Stimulated activated naive CD8-positive, alpha-beta T cell treated with anti-CD3 and anti-CD28 coated beads, Interleukin-15, Interleukin-2, amounts not matched to agents 100 ng/mL and 50 ng/mL, for 24 hours (primary cell): ENCODE data around the gene SASH1.
"Not testable (repeated sequence)": the region's sequence is repeated elsewhere in the genome, so short reads cannot be mapped to it uniquely, and the experiment has no call there.

Source experiments
- H3K27ac Mint-ChIP-seq: one replicate; pipeline ENCODE4 v1.8.0; 2021; ENCODE audit warnings: mild to moderate bottlenecking, mixed read lengths
- H3K27me3 Mint-ChIP-seq: one replicate; pipeline ENCODE4 v1.8.0; 2021; ENCODE audit warnings: mixed read lengths
- H3K36me3 Mint-ChIP-seq: one replicate; pipeline ENCODE4 v1.8.0; 2021; ENCODE audit warnings: low read depth, mixed read lengths
- H3K4me1 Mint-ChIP-seq: one replicate; pipeline ENCODE4 v1.8.0; 2021; ENCODE audit warnings: low read depth, mixed read lengths
- H3K4me3 Mint-ChIP-seq: one replicate; pipeline ENCODE4 v1.8.0; 2021; ENCODE audit warnings: mild to moderate bottlenecking, mixed read lengths
- H3K9me3 Mint-ChIP-seq: one replicate; pipeline ENCODE4 v1.8.0; 2021; ENCODE audit warnings: mixed read lengths

The SASH1 gene

GRCh38 chr6:148374040-148374774 lies 31.6 kb downstream of the SASH1 start:
- Mint-ChIP-seq H3K4me3 (no peak overlapping the region), H3K4me1 (no peaks in the 10 kb centered on the region), H3K27me3 (peaks cover 3% of the 10 kb centered on the region), H3K27ac (no peak overlapping the region), H3K36me3 (no peaks in the 10 kb centered on the region), H3K9me3 (peaks cover 9% of the 10 kb centered on the region)

GRCh38 chr6:148375401-148375800 lies 32.8 kb downstream of the SASH1 start:
- peaks cover 9% of the 10 kb centered on the region for H3K9me3 Mint-ChIP-seq
- no peak overlapping the region for H3K27ac Mint-ChIP-seq
- H3K4me3 Mint-ChIP-seq: no peak overlapping the region
- no peaks in the 10 kb centered on the region for H3K27me3 Mint-ChIP-seq
- H3K36me3 Mint-ChIP-seq: no peaks in the 10 kb centered on the region
- H3K4me1 Mint-ChIP-seq: no peaks in the 10 kb centered on the region

- Mint-ChIP-seq H3K4me1 (no peaks in the 10 kb centered on the region), H3K27me3 (peaks cover 8% of the 10 kb centered on the region), H3K9me3 (peaks cover 9% of the 10 kb centered on the region), H3K4me3 (no peak overlapping the region), H3K36me3 (no peaks in the 10 kb centered on the region), H3K27ac (no peak overlapping the region)
Observed at GRCh38 chr6:148379481-148379880, 36.8 kb downstream of the SASH1 start.

DNA sequence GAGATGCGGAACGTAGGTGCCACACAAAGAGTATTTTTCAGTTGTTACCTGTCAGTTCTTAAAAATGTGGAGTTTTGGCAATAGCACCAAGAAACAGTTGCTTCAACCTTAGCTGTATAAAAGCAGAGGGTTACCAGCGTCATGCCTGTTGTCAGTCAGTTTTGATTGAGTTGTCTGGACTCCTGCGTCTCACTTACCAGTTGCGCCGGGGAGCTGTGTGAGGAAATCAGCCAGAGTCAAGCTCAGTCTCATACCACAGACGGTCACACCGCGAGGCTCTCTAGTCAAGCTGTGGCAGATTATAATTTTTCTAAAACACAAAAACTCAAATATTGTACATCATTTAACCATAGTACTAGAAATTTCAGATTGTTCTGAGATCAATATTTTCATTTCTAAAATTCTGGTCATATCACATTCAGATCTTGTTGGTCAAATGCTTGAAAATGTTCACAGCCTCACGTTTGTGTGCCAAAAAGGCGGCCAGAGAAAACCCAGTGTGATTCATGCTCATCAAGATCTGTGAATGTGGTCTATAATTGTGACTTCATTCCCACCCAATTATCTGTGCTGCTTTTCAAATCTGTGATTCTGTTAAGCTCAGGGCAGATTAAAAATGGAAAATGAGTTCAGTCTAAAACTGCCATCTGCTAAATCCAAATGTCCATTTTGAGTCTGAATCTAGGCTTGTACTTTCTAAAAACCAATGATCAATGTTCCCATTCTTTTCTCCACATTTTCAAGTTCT lies 37.5 kb downstream of the SASH1 start:
- Mint-ChIP-seq H3K36me3 (no peaks in the 10 kb centered on the region), H3K27me3 (peaks cover 8% of the 10 kb centered on the region), H3K4me1 (no peaks in the 10 kb centered on the region)

GRCh38 chr6:148382051-148382450 lies 39.4 kb downstream of the SASH1 start:
- not testable (repeated sequence) for H3K27me3 Mint-ChIP-seq, H3K36me3 Mint-ChIP-seq, H3K4me1 Mint-ChIP-seq, H3K27ac Mint-ChIP-seq, H3K4me3 Mint-ChIP-seq, H3K9me3 Mint-ChIP-seq

More for the DNA sequence above, 37.5 kb downstream of the SASH1 start:
- H3K4me3 Mint-ChIP-seq: no peak overlapping the region
- H3K9me3 Mint-ChIP-seq: peaks cover 9% of the 10 kb centered on the region
- no peak overlapping the region for H3K27ac Mint-ChIP-seq

DNA sequence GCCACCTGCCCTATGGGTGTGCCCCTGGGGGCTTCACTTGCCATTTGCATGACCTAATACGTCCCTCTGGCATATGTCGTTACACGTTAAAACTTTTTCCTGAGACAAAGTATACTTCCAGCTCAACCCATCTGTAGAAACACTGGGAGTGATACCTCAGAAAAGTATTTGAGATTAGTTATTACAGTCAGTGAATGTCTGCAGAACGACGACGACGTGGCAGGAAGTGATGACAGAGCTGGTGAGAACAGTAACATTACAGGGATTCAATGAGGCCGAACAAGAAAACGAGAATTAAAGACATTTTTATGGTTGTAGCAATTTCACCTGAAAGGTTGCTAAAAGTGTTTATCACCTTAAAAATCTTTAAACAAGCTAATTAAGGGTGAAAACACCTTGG lies 40.2 kb downstream of the SASH1 start:
- H3K27ac Mint-ChIP-seq: no peak overlapping the region
- no peaks in the 10 kb centered on the region for H3K9me3 Mint-ChIP-seq
- no peaks in the 10 kb centered on the region for H3K36me3 Mint-ChIP-seq
- H3K4me3 Mint-ChIP-seq: no peak overlapping the region
- no peaks in the 10 kb centered on the region for H3K4me1 Mint-ChIP-seq
- H3K27me3 Mint-ChIP-seq: peaks cover 8% of the 10 kb centered on the region

GRCh38 chr6:148383658-148384368 lies 41.2 kb downstream of the SASH1 start:
- H3K4me3 Mint-ChIP-seq: no peak overlapping the region
- H3K27ac Mint-ChIP-seq: no peak overlapping the region
- no peaks in the 10 kb centered on the region for H3K36me3 Mint-ChIP-seq
- no peaks in the 10 kb centered on the region for H3K9me3 Mint-ChIP-seq
- H3K27me3 Mint-ChIP-seq: peaks cover 13% of the 10 kb centered on the region
- no peaks in the 10 kb centered on the region for H3K4me1 Mint-ChIP-seq

GRCh38 chr6:148385379-148385778 lies 42.7 kb downstream of the SASH1 start:
- no peaks in the 10 kb centered on the region for H3K4me1 Mint-ChIP-seq
- H3K4me3 Mint-ChIP-seq: no peak overlapping the region
- H3K27ac Mint-ChIP-seq: no peak overlapping the region
- H3K27me3 Mint-ChIP-seq: peaks cover 13% of the 10 kb centered on the region
- H3K36me3 Mint-ChIP-seq: no peaks in the 10 kb centered on the region
- H3K9me3 Mint-ChIP-seq: no peaks in the 10 kb centered on the region

DNA sequence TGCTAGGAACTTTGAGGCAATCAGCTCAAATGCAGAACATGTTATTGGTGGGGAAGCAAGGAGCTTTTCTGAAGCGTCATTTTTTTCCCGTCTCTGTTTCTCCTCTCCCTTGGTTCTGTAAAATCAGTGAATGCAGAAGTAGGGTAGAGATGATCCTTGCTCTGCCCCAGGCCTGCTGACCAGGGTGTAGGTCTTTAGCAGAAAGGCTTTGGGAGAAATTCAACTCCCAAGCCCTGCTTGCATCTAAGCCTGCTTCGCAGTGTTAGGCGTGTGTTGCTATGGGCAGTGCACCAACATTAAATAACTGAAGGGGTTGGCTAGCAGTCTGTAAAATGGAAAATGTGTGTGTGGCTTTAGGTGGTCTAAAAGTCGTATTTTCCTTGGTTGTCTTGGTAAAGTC lies 45.9 kb downstream of the SASH1 start:
- peaks cover 10% of the 10 kb centered on the region for H3K27me3 Mint-ChIP-seq
- H3K9me3 Mint-ChIP-seq: no peaks in the 10 kb centered on the region
- H3K4me3 Mint-ChIP-seq: no peak overlapping the region
- H3K36me3 Mint-ChIP-seq: no peaks in the 10 kb centered on the region
- H3K4me1 Mint-ChIP-seq: no peaks in the 10 kb centered on the region
- no peak overlapping the region for H3K27ac Mint-ChIP-seq

DNA sequence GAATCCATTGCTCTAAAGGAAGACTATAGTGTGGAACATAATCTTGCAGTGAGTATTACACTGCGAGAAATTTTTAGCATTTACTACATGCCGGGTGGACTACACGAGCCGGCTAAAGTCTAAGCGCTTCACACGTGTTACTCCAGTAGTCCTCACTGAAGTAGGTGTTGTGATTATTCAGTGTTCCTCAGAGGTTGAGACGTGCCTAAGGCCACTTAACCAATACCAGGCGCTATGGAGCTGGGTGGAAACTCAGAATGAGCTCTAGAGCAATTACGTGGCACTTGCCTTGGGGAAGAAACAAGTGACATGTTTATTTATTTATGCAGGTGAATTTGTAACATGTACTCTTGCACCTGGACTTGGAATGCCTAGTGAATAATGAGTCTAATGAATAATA lies 46.4 kb downstream of the SASH1 start:
- Mint-ChIP-seq H3K27me3 (peaks cover 5% of the 10 kb centered on the region), H3K9me3 (no peaks in the 10 kb centered on the region), H3K36me3 (no peaks in the 10 kb centered on the region), H3K27ac (no peak overlapping the region), H3K4me3 (no peak overlapping the region), H3K4me1 (no peaks in the 10 kb centered on the region)

DNA sequence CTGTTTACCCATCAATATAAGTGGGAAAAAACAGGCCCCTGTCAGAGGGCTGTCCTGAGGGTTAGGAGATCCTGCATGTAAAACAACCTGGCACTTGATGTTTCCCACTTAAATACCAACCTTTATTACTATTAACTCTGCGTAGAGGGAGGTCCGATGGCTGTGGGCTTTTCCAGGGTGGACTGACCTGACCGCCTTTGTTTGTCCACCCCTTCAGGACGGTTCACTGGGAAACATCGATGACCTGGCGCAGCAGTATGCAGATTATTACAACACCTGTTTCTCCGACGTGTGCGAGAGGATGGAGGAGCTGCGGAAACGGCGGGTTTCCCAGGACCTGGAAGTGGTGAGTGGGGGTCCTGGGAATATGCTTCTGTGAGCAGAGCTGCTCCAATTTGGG lies 47.3 kb downstream of the SASH1 start:
- Mint-ChIP-seq H3K27me3 (peaks cover 9% of the 10 kb centered on the region), H3K27ac (no peak overlapping the region), H3K4me1 (no peaks in the 10 kb centered on the region)

GRCh38 chr6:148392127-148392526 lies 49.5 kb downstream of the SASH1 start:
- H3K27ac Mint-ChIP-seq, H3K36me3 Mint-ChIP-seq, H3K4me1 Mint-ChIP-seq, H3K9me3 Mint-ChIP-seq, H3K27me3 Mint-ChIP-seq, H3K4me3 Mint-ChIP-seq: not testable (repeated sequence)

More for the DNA sequence above, 47.3 kb downstream of the SASH1 start:
- H3K4me3 Mint-ChIP-seq: no peak overlapping the region
- no peaks in the 10 kb centered on the region for H3K36me3 Mint-ChIP-seq
- H3K9me3 Mint-ChIP-seq: no peaks in the 10 kb centered on the region

GRCh38 chr6:148392671-148393070 lies 50.0 kb downstream of the SASH1 start:
- Mint-ChIP-seq H3K27ac (no peak overlapping the region), H3K4me1 (no peaks in the 10 kb centered on the region), H3K36me3 (no peaks in the 10 kb centered on the region), H3K27me3 (peaks cover 9% of the 10 kb centered on the region), H3K9me3 (no peaks in the 10 kb centered on the region), H3K4me3 (no peak overlapping the region)

DNA sequence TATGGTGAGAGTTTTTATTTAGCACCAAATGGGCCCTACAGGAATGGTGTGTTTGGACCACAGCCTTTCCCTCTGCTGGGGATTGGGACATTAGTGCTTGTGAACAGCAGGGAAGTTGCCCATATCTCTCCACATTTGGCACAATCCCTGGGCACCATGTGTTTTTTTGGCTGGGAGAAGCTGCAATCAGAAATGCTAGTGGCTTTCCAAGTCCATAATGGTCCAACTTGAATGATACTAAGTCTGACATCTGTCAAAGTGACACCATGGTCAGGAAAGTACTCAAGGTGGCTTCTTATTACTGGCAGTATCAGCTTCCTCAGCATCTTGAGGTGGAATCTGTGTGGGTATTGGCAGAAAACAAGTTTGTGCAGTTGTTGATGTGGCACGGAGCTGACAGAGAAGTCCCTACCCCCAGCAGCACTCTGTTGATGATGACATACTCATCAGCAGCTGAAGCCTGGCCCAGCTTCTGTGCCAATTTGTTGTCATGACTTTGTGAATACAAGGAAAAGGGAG lies 53.0 kb downstream of the SASH1 start:
- H3K27ac Mint-ChIP-seq: no peak overlapping the region
- H3K36me3 Mint-ChIP-seq: no peaks in the 10 kb centered on the region
- H3K27me3 Mint-ChIP-seq: peaks cover 7% of the 10 kb centered on the region
- no peak overlapping the region for H3K4me3 Mint-ChIP-seq
- H3K9me3 Mint-ChIP-seq: no peaks in the 10 kb centered on the region
- no peaks in the 10 kb centered on the region for H3K4me1 Mint-ChIP-seq

DNA sequence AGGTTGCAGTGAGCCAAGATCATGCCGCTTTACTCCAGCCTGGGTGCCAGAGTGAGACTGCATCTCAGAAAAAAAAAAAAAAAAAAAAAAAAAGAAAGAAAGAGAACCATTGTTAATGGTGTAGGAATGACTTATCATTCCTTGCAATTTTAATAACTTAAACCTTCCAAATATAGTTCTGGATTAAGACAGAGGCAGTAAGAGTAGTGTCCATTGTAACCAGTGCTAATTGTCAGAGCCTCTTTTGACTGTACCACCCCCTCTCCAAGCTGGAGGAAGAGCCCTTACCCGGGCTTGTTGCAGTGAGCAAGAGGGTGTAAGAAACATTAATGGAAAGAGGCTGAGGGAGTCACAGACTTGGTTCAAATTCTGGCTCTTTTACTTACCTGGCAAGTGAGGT lies 53.8 kb downstream of the SASH1 start:
- Mint-ChIP-seq H3K9me3 (no peaks in the 10 kb centered on the region), H3K27me3 (peaks cover 7% of the 10 kb centered on the region), H3K27ac (no peak overlapping the region), H3K4me1 (no peaks in the 10 kb centered on the region), H3K36me3 (no peaks in the 10 kb centered on the region), H3K4me3 (no peak overlapping the region)
